ENCODE data around the gene EZR. TPM values are rescaled to one million over a fixed set of nuclear protein-coding genes. Genes with fewer than 3 reads are reported as not detected.
A peak's percentile ranks its signal among the peaks of the same experiment; 100 is the strongest.

The EZR gene
- total RNA-seq, 3 donors from 2014 or later: 29.1 to 154 (median 59.3) TPM

DNA sequence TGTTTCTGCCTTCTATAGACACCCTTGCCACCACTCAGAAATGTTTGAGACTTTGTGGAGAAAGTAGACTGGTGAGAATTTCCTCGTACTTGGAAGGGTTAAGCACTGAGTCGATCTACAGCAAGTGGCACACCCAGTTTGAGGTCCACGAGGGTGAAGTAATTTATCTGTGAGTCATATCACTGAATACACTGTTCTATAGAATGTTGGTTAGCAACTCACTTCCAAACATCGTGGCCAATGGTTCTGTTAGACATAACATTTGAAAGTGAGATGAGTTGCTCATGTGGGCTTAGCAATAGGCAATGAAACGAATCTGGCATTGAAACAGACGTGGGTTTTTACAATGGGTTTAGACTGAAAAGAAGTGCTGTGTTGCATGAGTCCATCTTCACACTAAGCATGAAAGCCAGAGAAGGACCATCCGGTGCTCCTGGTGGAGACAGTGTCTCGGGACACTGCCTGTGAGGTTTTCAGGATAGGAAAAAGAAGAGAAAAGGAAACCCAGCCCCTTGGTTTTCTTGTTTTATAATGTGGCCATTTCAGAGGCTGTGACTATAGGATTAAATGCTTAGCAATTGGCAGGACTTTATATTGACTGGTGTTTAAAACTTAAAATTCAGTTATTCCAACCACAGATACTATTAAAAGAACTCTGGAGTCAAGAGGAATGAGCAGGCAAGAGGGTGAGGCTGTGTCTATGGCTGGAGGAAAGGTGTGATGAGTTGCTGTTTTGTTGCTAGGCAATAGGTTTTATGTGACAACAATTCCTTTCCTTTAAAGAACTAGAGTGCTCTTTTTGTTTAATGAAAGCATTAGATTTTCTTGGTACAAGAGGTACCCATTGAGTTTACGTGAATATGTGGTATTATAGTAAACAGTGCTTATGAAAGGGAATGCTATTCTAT is 31.0 kb upstream of the EZR start:
- H3K36me3 ChIP-seq: no peaks in the 10 kb centered on the region
- peaks cover 0 to 4% of the 10 kb centered on the region in 2 donors for H3K4me1 ChIP-seq
- H3K27me3 ChIP-seq: no peaks in the 10 kb centered on the region
- intact Hi-C loops (cut with DNase I; ENCODE audit: low total_unique reads): no loop called here
- no peaks in the 10 kb centered on the region for H3K9me3 ChIP-seq
- peak in 1 of 2 donors; percentile 41 for DNase-seq (ENCODE audit: low spot score in 2 of 2)
- no peak for TF ChIP-seq POLR2A (IDR thresholded peaks at IDR 0.05)
- TF ChIP-seq, protein P1, sequence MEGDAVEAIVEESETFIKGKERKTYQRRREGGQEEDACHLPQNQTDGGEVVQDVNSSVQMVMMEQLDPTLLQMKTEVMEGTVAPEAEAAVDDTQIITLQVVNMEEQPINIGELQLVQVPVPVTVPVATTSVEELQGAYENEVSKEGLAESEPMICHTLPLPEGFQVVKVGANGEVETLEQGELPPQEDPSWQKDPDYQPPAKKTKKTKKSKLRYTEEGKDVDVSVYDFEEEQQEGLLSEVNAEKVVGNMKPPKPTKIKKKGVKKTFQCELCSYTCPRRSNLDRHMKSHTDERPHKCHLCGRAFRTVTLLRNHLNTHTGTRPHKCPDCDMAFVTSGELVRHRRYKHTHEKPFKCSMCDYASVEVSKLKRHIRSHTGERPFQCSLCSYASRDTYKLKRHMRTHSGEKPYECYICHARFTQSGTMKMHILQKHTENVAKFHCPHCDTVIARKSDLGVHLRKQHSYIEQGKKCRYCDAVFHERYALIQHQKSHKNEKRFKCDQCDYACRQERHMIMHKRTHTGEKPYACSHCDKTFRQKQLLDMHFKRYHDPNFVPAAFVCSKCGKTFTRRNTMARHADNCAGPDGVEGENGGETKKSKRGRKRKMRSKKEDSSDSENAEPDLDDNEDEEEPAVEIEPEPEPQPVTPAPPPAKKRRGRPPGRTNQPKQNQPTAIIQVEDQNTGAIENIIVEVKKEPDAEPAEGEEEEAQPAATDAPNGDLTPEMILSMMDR (IDR thresholded peaks at IDR 0.05): no peak
- TF ChIP-seq POLR2AphosphoS5 (IDR thresholded peaks at IDR 0.05): no peak
- H3K27ac ChIP-seq: peak overlapping the region; percentile 0 to 79
- H3K4me3 ChIP-seq: no peak overlapping the region

DNA sequence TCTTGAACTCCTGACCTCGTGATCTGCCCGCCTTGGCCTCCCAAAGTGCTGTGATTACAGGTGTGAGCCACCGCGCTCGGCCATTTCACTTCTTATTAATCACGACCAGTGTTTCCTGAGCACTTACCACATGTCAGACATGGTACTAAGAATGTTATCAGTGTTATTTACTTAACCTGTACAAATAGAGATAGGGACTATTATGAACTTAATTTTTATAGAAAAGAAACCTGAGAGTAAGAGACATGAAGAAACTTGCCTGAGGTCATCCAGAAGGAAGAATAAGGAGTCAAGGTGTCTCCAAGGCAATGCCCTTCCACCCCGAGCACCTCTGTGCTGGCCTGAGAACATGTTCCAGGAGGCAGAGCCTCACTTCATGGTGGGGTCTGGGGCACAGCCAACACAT is 29.3 kb upstream of the EZR start:
- Histone ChIP-seq H3K9me3 (no peaks in the 10 kb centered on the region), H3K36me3 (no peaks in the 10 kb centered on the region), H3K4me3 (no peak overlapping the region), H3K4me1 (peaks cover 0 to 2% of the 10 kb centered on the region in 2 donors), H3K27me3 (no peaks in the 10 kb centered on the region), H3K27ac (no peak overlapping the region)
- intact Hi-C loops (cut with DNase I; ENCODE audit: low total_unique reads): no loop called here
- DNase-seq (ENCODE audit: low spot score in 2 of 2): no peak
- TF ChIP-seq, protein P1 (IDR thresholded peaks at IDR 0.05): no peak
- TF ChIP-seq POLR2A (IDR thresholded peaks at IDR 0.05): no peak
- no peak for TF ChIP-seq POLR2AphosphoS5 (IDR thresholded peaks at IDR 0.05)

DNA sequence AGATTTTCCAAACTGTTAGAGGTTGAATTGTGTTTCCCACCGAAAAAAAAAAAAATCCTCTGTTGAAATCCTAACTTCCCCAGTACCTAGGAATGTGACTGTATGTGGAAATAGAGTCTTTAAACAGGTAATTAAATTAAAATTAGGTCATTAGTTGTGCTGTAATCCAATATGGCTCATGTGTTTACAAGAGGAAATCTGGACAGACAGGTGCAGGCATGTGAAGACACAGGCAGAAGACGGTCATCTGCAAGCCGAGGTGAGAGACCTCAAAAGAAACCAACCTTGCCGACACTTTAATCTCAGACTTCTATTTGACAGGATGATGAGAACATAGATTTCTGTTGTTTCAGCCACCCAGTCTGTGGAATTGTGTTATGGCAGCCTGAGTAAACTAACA is 28.6 kb upstream of the EZR start:
- no peak for TF ChIP-seq POLR2AphosphoS5 (IDR thresholded peaks at IDR 0.05)
- TF ChIP-seq, protein P1 (IDR thresholded peaks at IDR 0.05): no peak
- Histone ChIP-seq H3K4me3 (no peak overlapping the region), H3K4me1 (no peaks in the 10 kb centered on the region), H3K36me3 (no peaks in the 10 kb centered on the region), H3K27me3 (no peaks in the 10 kb centered on the region), H3K27ac (no peak overlapping the region), H3K9me3 (no peaks in the 10 kb centered on the region)
- DNase-seq (ENCODE audit: low spot score in 2 of 2): no peak
- intact Hi-C loops (cut with DNase I; ENCODE audit: low total_unique reads): no loop called here

DNA sequence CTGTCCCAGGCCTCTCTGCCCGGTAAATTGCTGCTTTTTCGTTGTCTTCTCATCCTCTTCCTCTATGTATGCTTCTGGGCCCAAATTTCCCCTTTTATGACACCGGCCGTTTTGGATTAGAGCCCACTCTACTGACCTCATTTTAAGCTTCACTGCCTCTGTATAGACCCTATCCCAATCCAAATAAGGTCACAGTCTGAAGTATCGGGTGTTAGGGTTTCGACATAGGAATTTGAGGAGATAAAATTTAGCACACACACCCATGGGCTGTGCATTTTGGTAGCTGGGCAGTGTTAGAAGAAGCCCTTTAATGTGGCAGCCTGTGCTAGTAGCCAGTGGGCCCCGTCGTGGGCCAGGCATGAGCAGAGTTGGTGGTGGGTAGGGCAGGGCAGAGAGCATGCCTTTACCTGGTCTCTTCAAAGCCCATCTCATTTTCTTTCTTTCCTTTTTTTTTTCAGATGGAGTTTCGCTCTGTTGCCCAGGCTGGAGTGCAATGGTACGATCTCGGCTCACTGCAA is 27.9 kb upstream of the EZR start:
- H3K27me3 ChIP-seq: no peaks in the 10 kb centered on the region
- H3K27ac ChIP-seq: no peak overlapping the region
- TF ChIP-seq POLR2A (IDR thresholded peaks at IDR 0.05) (no peak), POLR2AphosphoS5 (IDR thresholded peaks at IDR 0.05) (no peak)
- TF ChIP-seq, protein P1 (IDR thresholded peaks at IDR 0.05): no peak

More for the DNA sequence above, 27.9 kb upstream of the EZR start:
- intact Hi-C loops (cut with DNase I; ENCODE audit: low total_unique reads): no loop called here
- DNase-seq (ENCODE audit: low spot score in 2 of 2): no peak
- no peaks in the 10 kb centered on the region for H3K36me3 ChIP-seq
- no peaks in the 10 kb centered on the region for H3K9me3 ChIP-seq
- no peak overlapping the region for H3K4me3 ChIP-seq
- H3K4me1 ChIP-seq: no peaks in the 10 kb centered on the region

Measured in breast epithelium (tissue), 4 donors.